Hematopoietic multipotent progenitor cell treated with erythropoietin and hydrocortisone succinate and interleukin-3 and kit ligand, for 4 days (in vitro differentiated cells): ENCODE measurements around the gene ADORA1.

Experiments
- DNase-seq: peaks from one replicate; pipeline ENCODE4 v3.0.0-alpha.2; 2015

ADORA1 gene

DNA sequence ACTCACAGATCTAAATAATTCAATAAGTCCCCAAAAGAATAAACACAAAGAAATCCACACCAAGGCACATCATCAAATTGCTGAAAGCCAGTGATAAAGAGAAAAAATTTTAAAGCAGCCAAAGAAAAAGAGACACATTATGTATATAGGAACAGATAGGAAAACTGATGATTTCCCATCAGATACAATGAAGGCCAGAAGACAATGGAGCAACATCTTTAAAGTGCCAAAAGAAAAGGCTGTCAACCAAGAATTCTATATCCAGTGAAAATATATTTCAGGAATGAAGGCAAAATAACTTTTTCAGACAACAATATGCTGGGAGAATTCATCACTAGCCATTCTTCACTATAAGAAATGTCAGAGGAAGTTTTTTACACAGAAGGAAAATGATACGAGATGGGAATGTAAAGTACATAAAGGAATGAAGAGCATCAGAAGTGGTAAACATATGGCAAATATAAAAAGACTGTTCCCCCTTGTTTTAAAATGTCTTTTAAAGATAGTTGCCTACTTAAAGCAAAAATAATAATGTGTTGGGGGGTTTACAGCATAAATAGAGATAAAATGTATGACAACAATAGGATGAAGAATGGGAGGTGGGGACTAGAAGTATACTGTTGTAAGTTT, 32.4 kb upstream of the ADORA1 start:
- no peak for DNase-seq

- no peak for DNase-seq
Observed at GRCh38 chr1:203096566-203096965, 31.0 kb upstream of the ADORA1 start.

GRCh38 chr1:203097001-203097400, 30.5 kb upstream of the ADORA1 start:
- no peak for DNase-seq

- DNase-seq: no peak
Observed at GRCh38 chr1:203098445-203098844, 29.1 kb upstream of the ADORA1 start.

DNA sequence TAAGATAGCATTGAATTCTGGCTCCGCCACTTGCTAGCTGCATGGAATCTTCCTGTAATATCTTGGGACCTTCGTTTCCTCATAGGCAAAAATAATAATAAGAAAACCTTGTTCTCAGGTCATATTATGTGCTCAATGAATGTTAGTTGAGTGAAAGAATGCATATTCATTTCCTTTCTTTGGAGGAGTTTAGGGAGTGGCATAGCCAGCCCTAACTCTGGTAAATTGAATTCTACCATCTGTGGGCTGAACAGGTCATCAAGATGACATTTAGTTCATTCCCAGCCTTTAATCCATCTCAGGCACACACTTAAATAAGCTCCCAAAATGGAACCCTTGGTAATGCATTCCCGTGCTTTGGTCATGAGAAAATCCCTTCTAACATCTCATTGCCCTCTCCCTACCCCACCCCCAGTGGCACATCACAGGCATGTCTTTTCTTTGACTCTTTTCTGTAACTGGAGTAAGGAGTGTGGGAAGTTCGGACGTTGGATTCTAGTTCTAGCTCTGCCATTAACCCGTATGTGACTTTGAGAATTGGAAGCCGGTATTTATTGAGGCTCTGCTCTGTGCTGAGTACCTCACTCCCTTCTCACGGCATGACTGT, 28.5 kb upstream of the ADORA1 start:
- no peak for DNase-seq

DNA sequence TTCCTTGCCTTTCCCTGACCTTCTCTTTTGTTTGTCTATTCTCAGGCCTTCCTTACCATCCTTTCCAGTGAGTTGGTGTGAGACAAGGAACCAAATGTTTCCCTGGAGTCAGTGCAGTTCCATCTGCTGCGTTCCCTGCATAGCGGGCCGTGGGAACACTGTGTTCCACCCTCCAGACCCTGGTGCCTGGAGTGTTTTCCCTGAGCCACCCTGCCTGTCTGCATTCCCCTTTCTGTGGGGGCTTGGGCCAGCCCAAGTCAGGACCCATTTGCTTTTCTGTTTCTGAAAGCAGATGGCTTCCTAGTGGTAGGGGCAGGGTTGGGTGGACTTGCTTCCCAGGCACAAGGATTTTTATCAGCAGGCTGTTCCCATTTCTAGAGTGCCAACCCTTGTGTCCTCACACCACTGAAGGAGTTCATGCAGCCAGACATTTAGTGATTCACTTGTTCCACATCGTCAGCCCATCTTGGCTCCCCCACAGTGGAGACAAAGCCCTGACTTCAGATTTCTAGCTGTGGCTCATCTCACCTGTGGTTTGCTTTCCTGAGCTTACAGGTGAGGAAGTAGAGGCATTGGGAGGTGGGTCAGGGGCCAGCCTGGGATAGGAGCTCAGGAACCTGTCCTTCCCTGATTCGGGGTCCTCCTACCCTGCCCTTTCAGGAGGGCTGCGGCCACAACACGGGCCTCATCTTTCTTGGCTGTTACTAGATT, 27.6 kb upstream of the ADORA1 start:
- DNase-seq: no peak

DNA sequence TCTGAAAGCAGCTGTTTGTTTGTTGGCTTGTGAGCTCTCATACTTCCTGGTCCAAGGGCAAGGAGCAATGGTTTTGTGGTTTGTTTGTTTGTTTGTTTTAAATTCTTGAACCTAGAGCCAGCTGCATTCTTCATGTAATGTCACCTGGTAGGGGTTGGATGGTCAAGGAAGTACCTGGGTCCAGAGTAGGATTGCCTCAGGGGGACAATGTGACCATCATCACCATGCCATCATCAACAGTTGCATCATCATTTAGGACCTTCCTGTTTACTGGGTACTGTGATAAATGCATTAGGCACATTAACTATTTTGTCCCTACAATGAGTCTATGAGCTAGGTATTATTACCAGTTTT, 27.0 kb upstream of the ADORA1 start:
- DNase-seq: no peak

GRCh38 chr1:203101813-203102634, 25.5 kb upstream of the ADORA1 start:
- no peak for DNase-seq

DNA sequence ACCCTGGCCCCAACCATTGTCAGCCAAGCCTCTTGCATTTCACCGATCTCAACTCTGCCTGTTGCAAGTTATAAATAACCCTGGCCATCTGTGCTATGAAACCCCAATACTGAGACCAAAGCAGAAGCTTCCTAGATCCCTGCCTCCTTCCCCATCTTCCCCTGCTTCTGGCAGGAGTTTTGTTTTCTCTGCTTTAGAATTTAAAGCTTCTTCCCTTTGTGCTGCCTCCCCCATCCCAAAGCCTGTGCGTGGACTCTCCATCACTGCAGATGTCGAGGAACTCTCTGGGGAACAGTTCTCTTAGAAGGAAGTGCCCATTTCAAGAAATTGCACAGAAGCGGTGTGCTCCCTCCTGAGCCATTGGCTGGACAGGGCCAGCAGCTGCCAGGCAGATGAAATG, 24.3 kb upstream of the ADORA1 start:
- no peak for DNase-seq

- no peak for DNase-seq
Observed at GRCh38 chr1:203103829-203104495, 23.6 kb upstream of the ADORA1 start.

- no peak for DNase-seq
Observed at GRCh38 chr1:203104789-203105390, 22.6 kb upstream of the ADORA1 start.

GRCh38 chr1:203112475-203112874, 15.1 kb upstream of the ADORA1 start:
- DNase-seq: no peak

DNA sequence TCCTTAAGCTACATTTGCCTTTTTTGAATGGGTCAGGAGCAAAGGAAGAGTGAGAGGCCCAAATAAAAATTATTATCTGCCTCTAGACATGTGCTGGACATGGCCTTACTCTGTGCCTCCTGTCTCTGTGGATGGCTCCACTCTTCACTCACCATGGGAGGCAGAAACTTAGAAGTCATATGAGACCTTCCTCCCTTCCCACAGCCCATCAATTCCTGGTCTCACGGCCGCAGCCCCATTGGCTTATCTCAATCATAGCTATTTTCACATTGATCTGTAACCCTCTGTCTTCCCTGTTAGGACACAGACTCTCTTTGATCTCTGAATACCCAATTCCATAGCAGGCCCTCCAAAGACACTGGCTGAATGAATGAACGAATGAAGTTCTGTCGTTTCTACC, 14.2 kb upstream of the ADORA1 start:
- DNase-seq: no peak

GRCh38 chr1:203114202-203114601, 13.3 kb upstream of the ADORA1 start:
- no peak for DNase-seq

- no peak for DNase-seq
Observed at GRCh38 chr1:203116091-203116820, 11.3 kb upstream of the ADORA1 start.

DNA sequence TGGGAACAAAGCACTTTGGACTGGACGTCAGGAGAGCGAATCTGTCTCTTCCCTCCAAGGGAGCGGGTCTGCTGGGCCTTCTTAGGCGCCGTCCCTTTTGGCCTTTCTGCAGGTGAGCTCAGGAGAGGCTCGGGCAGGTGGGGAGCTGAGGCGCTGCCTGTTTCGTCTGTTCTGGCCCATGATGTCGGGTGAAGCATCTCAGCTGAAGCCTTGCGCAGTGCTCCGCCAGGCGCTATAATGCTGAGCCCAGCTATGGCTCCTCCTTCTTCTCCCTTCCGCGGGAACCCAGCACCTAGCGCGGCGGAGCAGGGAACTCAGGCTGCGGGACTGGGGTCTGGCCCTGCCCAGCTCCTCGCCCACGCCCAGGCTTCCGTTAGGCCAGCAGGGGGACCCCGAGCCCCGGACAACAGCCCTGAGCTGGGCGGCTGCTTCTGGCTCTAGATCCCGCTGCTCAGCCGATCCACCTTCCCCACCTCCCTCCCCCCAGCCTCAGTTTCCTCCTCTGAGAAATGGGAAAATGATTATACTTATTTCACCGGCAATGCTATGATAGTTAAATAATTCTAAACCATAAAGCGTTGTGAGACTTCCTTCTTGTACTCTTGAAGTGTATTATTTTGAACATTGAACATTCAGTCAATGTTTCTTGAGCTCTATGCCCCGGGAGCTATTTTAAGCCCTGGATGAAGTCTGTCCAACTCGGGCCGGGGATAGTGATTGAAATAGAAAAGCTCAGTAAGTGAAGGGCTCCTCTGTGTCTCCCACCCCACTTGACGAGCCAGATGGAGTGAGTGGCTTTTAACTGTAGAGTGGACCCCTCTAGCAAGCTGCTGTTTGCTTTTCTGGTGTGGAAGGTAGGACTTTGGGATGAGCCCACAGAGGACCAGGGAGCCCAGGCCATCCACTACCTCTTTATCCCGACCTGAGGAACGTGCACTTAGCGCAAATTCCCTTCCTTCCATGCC, 9.6 kb upstream of the ADORA1 start:
- DNase-seq: peak; percentile 82

DNA sequence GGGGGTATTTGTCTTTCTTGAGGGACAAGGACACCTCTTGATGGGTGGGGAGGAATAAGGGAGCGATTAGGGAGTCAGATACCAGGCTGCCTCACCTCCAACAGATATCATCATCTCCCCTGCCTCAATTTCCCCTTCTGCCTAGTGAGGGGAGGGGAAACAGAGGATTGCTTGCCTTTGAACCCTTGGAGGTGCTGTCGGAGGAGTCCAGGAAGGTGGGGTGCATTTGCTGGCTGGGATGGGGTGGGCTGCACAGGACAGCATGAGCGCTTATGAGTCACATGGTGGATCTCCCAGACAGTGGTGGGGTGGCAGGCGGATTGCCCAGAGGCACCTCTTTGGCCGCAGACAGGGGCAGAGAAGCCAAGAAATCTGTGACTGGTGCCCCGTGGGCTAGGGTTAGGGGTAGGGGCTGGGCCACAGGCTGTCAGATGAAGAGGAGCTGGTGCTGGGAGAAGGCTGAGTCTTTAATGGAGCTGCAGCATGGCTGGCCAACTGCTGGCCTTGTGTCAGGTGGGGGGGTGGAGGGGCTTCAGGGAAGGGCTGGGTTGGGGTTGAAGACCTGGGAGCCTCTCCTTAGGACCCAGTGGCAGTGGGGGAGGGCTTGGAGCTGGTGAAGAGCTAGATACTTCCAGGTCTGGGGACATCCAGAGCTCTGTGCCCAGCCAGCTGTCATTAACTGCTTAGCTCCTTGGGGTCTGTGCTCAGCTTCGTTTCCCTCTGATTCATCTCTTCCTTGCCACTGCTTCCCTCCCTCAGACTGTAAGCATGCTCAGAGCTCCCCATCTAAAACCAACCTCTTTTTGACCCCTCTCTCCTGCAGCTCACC, 7.0 kb upstream of the ADORA1 start:
- DNase-seq: no peak

GRCh38 chr1:203121186-203122015, 6.1 kb upstream of the ADORA1 start:
- peak; percentile 32 for DNase-seq

- DNase-seq: no peak
Observed at GRCh38 chr1:203122159-203122558, 5.4 kb upstream of the ADORA1 start.
